HUES6 (cell line): ENCODE data around the gene SLC10A6.

Experiments used
- H3K27ac ChIP-seq: 2 replicates; pipeline ENCODE4 v1.7.0; 2013; ENCODE audit warnings: low read depth, mild to moderate bottlenecking, low read length, inconsistent platforms
- H3K27me3 ChIP-seq: 2 replicates; pipeline ENCODE4 v1.6.1; 2013; ENCODE audit warnings: low read length; ENCODE audit not compliant: control insufficient read depth, insufficient read depth
- H3K36me3 ChIP-seq: 2 replicates; pipeline ENCODE4 v1.6.1; 2013; ENCODE audit warnings: low read length; ENCODE audit not compliant: control insufficient read depth, insufficient read depth
- H3K4me1 ChIP-seq: 2 replicates; pipeline ENCODE4 v1.6.1; 2013; ENCODE audit warnings: low read length; ENCODE audit not compliant: control insufficient read depth, insufficient read depth
- H3K4me3 ChIP-seq: 2 replicates; pipeline ENCODE4 v1.5.1; 2013; ENCODE audit warnings: low read depth, low read length
- H3K9ac ChIP-seq: one replicate; pipeline ENCODE4 v1.6.1; 2013; ENCODE audit warnings: mild to moderate bottlenecking, low read length
- H3K9me3 ChIP-seq: 2 replicates; pipeline ENCODE4 v1.6.1; 2013; ENCODE audit warnings: low read depth, low read length; ENCODE audit not compliant: control insufficient read depth, insufficient read depth

Gene SLC10A6

GRCh38 chr4:86775061-86775460, 74.1 kb downstream of the SLC10A6 start:
- no peaks in the 10 kb centered on the region for H3K4me1 ChIP-seq
- H3K9ac ChIP-seq = no peak overlapping the region
- no peaks in the 10 kb centered on the region for H3K9me3 ChIP-seq
- H3K27me3 ChIP-seq = no peaks in the 10 kb centered on the region
- H3K36me3 ChIP-seq = peaks cover 58% of the 10 kb centered on the region
- H3K27ac ChIP-seq = no peak overlapping the region
- no peak overlapping the region for H3K4me3 ChIP-seq
